ENCODE measurements around the gene PEAK3.
A peak's percentile ranks its signal among the peaks of the same experiment; 100 is the strongest.

The PEAK3 gene

DNA sequence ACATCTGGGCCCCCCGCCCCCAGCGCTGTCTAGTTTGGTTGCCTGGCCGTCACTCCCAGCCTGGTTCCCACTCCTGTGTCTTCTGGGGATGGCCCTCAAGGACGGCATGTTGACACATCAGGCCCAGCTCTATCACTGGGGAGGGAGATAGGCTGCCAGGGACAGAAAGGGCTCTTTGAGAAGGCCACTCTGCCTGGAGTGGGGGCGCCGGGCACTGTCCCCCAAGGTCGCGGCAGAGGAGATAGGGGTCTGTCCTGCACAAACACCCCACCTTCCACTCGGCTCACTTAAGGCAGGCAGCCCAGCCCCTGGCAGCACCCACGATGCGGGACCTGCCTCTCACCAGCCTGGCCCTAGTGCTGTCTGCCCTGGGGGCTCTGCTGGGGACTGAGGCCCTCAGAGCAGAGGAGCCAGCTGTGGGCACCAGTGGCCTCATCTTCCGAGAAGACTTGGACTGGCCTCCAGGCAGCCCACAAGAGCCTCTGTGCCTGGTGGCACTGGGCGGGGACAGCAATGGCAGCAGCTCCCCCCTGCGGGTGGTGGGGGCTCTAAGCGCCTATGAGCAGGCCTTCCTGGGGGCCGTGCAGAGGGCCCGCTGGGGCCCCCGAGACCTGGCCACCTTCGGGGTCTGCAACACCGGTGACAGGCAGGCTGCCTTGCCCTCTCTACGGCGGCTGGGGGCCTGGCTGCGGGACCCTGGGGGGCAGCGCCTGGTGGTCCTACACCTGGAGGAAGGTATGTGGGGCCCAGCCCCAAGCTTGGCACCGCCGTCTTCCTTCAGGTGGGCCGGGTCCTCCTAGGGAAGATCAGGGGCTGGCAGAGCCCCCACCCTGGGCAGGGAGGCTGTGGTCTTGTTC is 32.7 kb downstream of the PEAK3 start, which contains the start of gene AMH:
AMH (plus strand) TSS at position 314 of the 857 bp plus-strand sequence; CDS start at position 324, 10 bp downstream.
- DNase-seq, result no peak

DNA sequence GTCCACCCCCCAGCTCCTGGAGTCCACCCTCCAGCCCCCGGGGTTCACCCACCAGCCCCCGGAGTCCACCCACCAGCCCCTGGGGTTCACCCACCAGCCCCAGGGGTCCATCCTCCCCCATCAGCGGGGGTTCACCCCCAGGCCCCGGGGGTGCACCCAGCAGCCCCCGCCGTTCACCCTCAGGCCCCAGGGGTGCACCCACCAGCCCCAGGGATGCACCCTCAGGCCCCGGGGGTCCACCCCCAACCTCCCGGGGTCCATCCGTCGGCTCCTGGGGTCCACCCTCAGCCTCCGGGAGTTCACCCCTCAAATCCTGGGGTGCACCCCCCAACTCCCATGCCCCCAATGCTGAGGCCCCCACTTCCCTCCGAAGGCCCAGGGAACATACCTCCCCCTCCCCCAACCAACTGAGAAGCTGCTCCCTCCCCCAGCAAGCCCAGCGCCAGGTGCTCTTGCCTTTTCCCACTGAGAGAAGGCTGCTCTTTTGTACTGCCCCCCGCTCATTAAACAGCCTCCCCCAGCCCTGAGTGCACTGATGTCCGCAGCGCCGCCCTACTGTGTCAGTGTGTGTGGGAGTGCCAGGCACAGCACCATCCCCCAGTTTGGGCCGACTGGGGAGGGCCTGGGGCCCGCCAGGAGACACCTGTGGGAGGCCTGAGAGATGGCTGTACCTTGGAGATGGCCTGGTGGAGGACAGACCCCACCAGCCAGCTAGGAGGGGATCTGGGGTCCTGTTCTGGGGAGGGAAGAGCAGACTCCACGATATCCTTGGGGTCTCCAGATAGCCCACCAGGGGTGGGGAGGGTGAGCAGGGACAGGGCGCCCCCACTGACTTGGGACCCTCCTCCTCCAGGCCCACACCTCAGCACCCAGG is 33.6 kb downstream of the PEAK3 start:
- no peak for DNase-seq

DNA sequence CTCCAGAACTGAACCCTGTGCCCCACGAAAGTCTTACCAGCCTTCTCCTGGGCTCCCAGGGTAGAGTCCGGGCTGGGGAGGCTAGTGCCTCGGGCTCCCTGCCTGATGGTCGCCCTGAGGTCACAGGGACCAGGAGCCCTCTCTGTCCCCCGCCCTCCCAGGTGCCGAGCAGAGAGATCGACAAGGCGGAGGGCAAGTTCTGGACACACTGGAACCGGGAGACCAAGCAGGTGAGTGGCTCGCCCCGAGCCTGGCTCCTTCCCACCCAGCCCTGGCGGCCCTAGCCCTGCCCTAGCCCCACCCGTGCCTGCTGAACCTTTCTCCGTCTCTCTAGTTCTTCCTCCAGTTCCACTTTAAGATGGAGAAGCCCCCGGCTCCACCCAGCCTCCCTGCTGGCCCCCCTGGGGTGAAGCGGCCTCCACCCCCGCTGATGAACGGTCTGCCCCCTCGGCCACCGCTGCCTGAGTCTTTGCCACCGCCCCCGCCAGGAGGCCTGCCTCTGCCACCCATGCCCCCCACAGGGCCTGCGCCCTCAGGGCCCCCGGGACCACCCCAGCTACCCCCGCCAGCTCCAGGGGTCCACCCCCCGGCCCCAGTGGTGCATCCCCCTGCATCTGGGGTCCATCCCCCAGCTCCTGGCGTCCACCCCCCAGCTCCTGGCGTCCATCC is 34.4 kb downstream of the PEAK3 start:
- DNase-seq, result no peak

DNA sequence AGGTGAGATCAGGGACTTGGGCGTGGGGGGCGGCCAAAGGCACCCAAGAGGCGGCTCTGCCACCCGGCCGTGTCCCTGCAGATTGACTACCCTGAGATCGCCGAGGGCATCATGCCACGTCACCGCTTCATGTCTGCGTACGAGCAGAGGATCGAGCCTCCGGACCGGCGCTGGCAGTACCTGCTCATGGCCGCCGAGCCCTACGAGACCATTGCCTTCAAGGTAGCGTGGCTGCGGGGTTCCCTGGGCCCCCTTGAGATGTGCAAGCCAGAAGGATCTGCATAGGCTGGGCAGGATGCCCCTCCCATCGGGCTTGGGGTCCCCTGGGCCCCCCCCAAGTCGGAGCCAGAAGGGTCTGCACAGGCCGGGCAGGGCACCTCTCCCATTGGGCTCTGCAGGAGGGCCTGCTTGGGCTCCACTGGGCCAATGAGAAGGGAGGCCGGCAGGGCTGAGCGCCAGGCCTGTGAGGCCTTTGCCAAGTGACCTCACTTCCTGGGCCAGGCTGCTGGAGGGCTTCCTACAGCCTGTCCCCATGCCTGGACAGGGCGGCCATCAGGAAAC is 35.1 kb downstream of the PEAK3 start:
- DNase-seq, result no peak

DNA sequence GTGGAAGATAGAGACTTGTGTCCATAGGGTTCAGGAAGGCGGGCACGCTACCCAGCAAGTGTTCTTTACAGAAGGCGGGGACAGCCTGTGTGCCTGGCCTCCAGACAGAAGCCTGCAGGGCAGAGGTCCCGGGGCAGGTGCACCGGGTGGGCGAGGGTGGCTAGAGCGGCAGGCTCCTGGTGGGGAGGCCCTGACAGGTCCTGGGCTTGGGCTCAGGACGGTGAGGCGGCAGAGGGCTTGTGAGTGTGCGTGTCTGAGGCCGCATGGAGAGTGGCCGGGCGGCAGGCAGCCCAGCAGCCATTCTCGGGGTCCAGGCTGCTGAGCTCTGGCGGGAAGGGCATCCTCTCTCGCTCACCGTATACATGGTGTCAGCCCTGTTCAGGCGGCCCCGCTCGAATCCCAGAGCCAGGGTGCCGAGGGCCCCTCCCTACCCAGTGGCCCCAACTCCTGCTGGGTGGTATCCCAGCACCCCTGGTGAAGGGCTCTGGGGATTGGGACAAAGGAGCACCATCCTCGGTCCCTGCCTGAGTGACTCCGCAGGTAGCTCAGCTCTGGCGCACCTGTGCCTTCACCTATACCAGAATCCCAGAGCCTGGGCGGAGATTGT is 35.9 kb downstream of the PEAK3 start:
- DNase-seq, result no peak

DNA sequence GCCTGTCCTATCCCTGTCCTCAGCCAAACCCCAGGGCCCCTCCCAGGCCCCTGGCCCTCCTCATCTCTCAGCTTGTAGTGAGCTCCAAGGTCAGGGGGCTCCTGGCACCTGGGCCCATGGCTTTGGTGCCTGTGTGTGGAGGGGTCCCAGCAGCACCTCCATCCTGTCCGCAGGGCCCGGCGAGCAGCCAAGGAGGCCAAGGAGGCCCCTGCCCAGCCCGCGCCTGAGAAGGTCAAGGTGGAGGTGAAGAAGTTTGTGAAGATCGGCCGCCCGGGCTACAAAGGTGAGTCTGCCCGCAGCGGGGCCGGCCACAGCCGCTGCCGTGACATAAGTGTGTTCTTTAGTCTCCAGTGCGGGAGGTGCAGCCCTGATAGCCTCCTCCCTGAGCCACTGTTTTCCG is 36.7 kb downstream of the PEAK3 start:
- DNase-seq, result no peak

DNA sequence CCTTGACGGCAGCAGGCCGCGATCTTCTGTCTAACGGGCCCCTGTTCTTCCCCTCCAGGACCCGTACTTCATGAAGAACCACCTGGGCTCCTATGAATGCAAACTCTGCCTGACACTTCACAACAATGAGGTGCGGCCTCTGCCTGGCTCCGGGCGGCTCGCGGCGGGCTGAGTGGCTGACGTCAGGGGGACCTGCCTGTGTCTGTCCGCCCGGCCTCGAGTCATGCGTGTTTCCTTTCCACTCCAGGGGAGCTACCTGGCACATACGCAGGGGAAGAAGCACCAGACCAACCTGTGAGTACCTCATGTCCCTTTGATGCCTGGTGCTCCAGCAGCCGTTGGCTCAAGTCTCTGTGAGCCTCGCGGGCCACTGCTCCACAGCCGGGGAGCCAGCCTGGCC is 37.5 kb downstream of the PEAK3 start:
- no peak for DNase-seq

DNA sequence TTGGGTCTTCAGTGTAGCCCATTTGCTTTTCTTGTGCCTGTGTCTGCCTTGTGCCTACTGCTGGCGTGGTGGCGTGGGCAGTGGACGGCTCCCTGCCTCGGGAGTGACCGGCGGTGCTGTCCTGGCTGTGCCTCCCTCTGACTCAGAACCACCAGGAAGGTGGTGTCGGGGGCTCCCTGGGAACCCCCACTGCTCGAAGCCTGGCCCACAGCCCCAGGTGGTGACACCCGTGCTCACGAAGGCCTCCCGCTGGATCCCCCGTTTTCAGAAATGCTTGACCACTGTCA is 37.9 kb downstream of the PEAK3 start:
- DNase-seq, result no peak

DNA sequence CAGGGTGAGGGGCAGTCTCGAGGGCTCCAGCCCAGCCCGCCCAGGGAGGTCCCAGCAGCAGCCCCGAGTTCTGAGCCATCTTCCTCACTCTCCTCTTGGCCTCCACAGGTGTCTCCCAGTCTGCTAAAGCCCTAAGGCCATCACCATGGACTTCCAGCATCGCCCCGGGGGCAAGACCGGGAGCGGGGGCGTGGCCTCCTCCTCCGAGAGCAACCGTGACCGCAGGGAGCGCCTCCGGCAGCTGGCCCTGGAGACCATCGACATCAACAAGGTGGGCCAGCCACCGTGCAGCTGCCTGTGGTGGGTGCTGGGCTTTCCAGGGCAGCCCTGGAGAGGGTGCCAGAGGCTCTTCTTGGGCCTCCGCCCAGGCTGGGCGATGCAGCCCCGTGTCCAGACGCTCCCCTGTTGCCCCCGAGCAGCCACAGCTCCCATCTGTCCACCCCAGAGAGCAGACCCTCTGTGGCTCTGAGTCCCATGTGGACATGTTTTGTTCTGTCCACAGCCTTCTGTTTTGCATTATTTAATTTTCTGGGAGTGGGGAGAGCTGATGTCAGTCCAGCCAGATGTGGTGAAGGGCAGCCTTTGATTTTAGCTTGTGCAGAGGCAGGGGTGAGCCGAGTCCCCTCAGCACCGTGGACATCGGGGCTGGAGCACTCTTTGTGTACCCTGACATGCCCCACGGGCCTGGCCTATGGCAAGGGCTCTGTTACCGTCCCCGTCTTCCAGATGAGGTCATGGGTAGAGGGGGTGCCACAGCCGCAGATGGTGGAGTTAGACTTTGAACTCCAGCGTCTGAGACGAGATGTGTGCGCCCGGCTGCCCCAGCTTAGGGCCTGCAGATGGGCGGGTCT is 38.5 kb downstream of the PEAK3 start:
- DNase-seq, result no peak

DNA sequence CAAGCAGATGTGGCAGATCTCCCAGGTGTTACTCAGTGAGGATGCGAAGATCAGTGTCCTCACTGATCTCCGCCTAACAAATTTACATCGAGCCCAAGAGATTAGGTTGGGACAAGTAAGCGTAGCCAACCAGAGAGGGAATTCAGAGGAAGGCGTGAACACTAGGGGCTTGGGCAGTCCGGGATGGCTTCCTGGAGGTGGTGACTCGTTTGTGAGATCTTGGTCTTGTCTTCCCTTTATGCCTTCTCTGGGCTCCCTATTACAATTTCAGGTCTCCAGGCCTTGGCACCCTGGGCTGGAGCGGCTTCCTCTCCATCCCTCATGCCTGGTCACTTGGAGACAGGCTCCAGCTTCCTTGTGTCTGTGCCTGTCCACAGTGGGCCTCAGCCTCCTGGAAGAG is 39.2 kb downstream of the PEAK3 start:
- DNase-seq, result no peak

DNA sequence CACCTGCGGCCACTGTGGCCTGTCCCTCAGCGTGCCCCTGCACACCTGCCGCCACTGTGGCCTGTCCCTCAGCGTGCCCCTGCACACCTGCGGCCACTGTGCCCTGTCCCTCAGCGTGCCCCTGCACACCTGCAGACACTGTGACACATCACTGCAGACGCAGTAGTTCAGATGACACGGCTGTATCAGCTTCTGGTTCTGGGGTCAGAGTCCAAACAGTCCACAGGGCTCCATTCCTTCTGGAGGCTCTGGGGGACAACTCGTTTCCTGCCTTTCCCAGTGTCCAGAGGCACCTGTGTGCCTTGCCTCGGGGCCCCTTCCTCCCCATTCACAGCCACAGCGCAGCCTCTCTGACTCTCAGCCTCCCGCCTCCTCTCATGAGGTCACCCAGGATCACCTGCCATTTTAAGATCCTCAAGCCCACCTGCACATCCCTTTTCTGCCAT is 39.9 kb downstream of the PEAK3 start:
- DNase-seq, result no peak

DNA sequence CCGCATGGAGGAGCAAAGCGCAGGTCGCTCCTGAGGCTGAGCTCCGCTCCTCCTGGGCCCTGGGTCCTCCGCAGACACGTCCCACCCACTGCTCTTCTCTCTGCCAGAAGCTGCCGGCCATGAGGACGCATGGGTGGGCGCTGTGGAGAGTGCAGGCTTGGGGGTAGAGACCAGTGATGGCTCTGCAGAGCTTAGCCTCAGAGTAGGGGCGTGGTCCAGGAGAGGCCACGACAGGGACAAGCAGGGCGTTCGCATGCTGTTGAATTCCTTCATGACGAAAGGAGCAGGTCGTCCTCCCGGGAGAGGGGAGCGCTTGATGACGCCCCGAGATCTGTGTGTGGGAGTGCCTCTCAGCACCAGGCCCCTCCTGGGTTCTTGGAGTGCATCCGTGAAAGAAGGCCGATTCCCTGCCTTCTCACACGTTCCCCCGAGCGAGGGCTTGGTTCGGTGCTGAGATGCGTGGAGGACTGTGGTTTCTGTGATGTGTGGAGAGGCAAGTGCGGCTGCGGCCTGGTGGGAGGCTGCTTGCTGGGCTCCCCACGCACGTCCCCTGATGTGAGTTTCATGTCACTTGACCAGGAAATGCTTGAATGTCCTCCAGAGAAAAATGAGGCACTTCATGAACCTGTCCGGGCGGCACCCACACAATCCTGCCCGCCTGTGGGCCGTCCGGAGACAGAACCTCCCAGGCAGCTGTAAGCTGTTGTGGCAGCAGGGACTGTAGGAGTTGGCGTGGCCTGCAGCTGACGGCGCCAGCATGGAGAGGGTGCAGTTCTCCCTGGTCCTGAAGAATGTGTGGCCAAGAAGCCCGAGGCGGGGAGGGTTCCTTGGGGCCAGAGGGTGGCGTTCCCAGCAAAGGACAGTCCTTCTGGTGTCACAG is 40.9 kb downstream of the PEAK3 start:
- DNase-seq, result no peak

DNA sequence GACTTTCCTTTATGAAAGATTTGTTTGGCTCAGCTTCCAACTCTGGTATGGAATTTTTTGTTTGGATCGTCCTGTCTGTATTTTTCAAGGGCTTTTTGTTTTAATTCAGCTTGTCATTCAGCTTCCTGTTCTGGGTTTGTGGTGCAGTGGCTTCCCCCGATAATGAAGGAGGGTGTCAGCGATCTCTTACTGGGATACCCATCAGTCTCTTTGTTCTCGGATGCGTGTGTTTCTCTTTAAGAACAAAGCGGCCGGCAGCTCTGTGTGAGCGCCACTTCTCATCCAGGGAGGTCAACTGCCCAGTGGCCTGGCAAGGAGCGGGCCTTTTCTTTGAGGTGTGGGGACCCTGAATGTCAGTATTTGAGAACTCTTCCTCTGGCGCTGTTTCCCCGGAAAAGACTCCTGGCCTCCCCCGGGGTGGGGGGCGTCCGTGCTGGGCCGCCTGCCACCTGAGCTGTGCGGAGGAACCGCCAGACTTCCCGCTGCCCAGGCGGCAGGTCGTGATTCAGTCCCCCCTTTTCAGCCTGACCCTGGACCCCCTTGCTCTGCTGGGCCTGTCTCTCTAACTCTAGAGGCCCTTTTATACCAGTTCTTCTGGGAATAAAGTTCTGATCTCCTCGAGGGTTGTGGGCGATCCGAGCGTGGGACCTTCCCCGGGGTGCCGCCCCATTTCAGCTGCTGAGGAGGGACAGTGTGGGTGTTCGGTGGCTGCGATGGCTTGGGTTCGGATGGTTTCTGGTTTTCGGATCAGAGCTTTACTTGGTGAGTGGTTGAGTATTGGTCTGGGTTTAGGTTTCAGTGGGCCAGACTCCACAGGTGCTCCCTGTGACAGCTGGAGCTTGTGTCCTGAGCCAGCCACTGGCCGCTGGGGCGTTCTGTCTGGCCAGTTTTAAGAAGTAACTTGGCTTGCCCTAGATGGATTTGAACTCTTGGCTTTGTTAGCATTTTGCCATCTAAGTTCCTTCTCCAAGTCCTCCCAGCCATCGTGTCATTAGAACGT is 41.9 kb downstream of the PEAK3 start:
- peak; percentile 56 for DNase-seq

DNA sequence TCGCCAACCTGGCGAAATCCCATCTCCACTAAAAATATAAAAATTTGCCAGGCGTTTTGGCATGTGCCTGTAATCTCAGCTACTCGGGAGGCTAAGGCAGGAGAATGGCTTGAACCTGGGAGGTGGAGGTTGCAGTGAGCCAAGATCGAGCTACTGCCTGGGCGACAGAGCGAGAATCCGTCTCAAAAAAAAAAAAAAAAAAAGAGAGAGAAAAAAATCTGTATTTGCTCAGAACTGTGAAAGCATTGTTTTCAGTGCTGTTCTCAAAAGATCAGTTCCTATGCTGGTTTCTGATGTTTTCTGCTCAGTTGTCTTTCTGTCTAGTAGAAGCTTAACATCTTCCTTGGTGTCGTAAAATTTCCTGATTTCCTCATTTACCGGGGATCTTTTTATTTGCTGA is 42.8 kb downstream of the PEAK3 start:
- peak in 1 of 2 experiments; percentile 16 for DNase-seq

DNA sequence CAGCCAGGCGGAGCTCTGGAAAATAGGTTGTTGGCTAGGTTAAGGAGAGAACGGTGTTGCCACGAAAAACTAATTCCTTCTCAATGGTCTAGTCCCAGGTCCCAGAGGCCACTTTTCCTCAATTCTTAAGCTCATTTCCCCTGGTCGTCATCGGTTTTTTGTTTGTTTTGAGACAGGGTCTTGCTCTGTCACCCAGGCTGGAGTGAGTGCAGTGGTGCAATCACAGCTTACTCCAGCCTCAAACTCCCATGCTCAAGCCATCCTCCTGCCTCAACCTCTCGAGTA is 44.2 kb downstream of the PEAK3 start:
- DNase-seq, result no peak

DNA sequence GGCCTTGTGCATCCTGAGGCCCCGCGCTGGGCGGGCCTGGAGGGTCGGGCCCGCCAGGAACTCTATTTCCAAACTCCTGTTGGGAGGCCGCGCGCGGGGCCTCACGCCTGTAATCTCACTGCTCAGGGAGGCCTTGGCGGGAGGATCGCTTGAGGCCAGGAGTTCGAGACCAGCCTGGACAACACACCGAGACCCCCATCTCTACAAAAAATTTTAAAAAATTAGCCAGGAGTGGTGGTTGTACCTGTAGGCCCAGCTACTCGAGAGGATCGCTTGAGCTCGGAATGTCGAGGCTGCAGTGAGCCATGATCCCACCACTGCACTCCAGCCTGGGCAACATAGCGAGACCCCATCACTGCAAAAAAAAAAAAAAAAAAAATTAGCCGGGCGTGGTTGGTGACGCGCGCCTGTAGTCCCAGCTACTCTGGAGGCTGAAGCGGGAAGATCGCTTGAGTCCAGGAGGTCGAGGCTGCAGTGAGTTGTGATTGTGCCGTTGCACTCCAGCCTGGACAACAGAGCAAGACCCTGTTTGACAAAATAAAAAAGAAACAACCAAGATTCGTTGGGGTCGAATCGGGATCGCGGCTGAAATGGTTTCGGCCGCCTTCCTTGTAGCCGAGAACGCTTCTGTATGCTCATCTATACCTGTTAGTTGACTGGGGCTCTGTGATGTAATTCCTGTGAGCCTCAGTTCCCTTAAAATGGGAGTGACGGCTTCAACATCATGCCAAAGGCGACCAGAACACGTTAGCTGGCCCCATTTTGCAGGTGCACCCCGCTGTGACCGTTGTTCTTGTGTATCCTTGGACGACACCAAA is 44.7 kb downstream of the PEAK3 start:
- no peak for DNase-seq

DNA sequence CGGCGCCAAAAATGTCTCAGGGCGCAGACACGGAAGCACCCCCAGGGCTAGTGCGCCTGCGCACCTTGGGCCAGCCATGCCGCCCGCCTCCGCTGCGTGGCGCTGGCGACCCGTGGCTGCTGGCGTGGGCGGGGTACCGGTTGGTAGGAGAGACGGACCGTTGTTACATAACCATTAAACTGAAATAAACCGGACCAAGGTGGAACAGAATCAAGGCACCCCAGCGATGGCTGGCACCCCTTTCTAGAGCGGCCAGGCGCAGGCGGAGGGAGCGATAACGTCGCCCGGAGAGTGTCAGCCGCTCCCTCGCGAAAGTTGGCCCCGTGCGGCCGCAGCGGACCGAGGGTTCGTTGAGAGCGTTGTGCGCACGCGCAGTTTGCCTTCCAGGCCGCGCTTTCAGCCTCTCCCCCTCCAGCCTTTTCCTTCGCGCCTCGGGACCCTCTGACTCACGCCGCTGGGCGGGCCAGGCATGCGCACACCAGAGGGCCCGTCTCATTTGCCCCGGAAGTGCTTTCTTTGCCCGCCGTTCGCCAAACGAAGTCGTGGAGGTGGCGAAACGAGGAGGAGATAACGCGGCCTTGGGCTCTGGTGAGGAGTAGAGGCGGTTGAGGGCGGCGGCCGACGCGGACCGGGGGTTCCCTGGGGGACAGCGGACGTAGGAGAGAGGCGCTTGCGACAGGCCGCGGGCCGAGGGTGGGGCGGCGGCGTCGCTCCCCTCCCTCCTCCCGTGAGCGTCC is 45.5 kb downstream of the PEAK3 start, which contains the start of the genes PLEKHJ1 and SF3A2:
PLEKHJ1 (minus strand) TSS at position 16 of the 737 bp plus-strand sequence. CDS start 81 bp downstream, outside the sequence.
SF3A2 (plus strand) TSS at position 511 of the 737 bp plus-strand sequence. CDS start 6,595 bp downstream, outside the sequence.
- peak; percentile 92 to 93 for DNase-seq

DNA sequence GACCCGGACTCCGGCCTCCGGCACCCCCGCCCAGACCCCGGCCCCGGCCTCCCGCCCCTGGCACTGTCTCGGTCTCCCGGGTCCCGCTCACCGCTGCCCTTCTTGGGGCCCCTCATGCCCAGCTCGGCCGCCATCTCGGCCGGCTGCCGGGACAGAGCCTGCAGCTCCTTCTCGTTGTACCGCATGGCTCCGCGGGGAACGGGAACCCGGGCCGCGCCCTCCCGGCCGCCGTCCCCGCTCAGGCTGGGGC is 46.0 kb downstream of the PEAK3 start:
- DNase-seq, result no peak
